Stimulated activated memory B cell treated with anti-CD40 and anti-IgM and Interleukin-4, amounts not matched to agents 10 μg/mL and 1 μg/mL and 100 μg/mL, for 72 hours (primary cell): Measurements from ENCODE around the gene UBAP1L.
"Not testable (repeated sequence)": the region's sequence is repeated elsewhere in the genome, so short reads cannot be mapped to it uniquely, and the experiment has no call there.

Experiments
- ATAC-seq: fragments of 150-1000 bp; cut with Tn5 transposase; 2 replicates; pipeline ENCODE4 v1.10.0; 2021
- H3K27ac Mint-ChIP-seq: one replicate; pipeline ENCODE4 v1.8.0; 2022; ENCODE audit warnings: mild to moderate bottlenecking, mixed read lengths
- H3K27me3 Mint-ChIP-seq: one replicate; pipeline ENCODE4 v1.8.0; 2022; ENCODE audit warnings: mixed read lengths
- H3K36me3 Mint-ChIP-seq: one replicate; pipeline ENCODE4 v1.8.0; 2022; ENCODE audit warnings: mixed read lengths
- H3K4me1 Mint-ChIP-seq: one replicate; pipeline ENCODE4 v1.8.0; 2022; ENCODE audit warnings: mixed read lengths
- H3K4me3 Mint-ChIP-seq: one replicate; pipeline ENCODE4 v1.8.0; 2022; ENCODE audit warnings: mild to moderate bottlenecking, moderate library complexity, mixed read lengths
- H3K9me3 Mint-ChIP-seq: one replicate; pipeline ENCODE4 v1.8.0; 2022; ENCODE audit warnings: mixed read lengths

Gene UBAP1L

GRCh38 chr15:65106011-65106590 lies 8.9 kb downstream of the UBAP1L start:
- H3K4me3 Mint-ChIP-seq, result no peak overlapping the region
- no peak for ATAC-seq
- peaks cover 59% of the 10 kb centered on the region for H3K36me3 Mint-ChIP-seq
- no peaks in the 10 kb centered on the region for H3K27me3 Mint-ChIP-seq
- H3K4me1 Mint-ChIP-seq, result peaks cover 5% of the 10 kb centered on the region
- no peaks in the 10 kb centered on the region for H3K9me3 Mint-ChIP-seq
- H3K27ac Mint-ChIP-seq, result no peak overlapping the region

- H3K27ac Mint-ChIP-seq, result no peak overlapping the region
- H3K36me3 Mint-ChIP-seq, result peaks cover 67% of the 10 kb centered on the region
- H3K27me3 Mint-ChIP-seq, result no peaks in the 10 kb centered on the region
- ATAC-seq, result no peak
- peaks cover 5% of the 10 kb centered on the region for H3K4me1 Mint-ChIP-seq
- no peaks in the 10 kb centered on the region for H3K9me3 Mint-ChIP-seq
- H3K4me3 Mint-ChIP-seq, result no peak overlapping the region
Observed at GRCh38 chr15:65105038-65105437, 10.0 kb downstream of the UBAP1L start.

GRCh38 chr15:65102912-65103311 lies 12.1 kb downstream of the UBAP1L start:
- Mint-ChIP-seq H3K27ac (no peak overlapping the region), H3K36me3 (peaks cover 72% of the 10 kb centered on the region), H3K27me3 (no peaks in the 10 kb centered on the region), H3K4me3 (no peak overlapping the region), H3K9me3 (no peaks in the 10 kb centered on the region), H3K4me1 (peaks cover 5% of the 10 kb centered on the region)
- ATAC-seq, result no peak

GRCh38 chr15:65101891-65102708 lies 12.9 kb downstream of the UBAP1L start:
- H3K9me3 Mint-ChIP-seq, result no peaks in the 10 kb centered on the region
- H3K36me3 Mint-ChIP-seq, result peaks cover 72% of the 10 kb centered on the region
- H3K27ac Mint-ChIP-seq, result no peak overlapping the region
- peaks cover 5% of the 10 kb centered on the region for H3K4me1 Mint-ChIP-seq
- H3K4me3 Mint-ChIP-seq, result no peak overlapping the region
- ATAC-seq, result peak; percentile 43
- H3K27me3 Mint-ChIP-seq, result no peaks in the 10 kb centered on the region

GRCh38 chr15:65101411-65101890 lies 13.5 kb downstream of the UBAP1L start:
- Mint-ChIP-seq H3K36me3 (peaks cover 73% of the 10 kb centered on the region), H3K4me1 (peaks cover 5% of the 10 kb centered on the region), H3K27me3 (no peaks in the 10 kb centered on the region), H3K9me3 (no peaks in the 10 kb centered on the region), H3K27ac (no peak overlapping the region), H3K4me3 (no peak overlapping the region)
- ATAC-seq, result no peak

GRCh38 chr15:65100442-65100841 lies 14.6 kb downstream of the UBAP1L start:
- Mint-ChIP-seq H3K27ac (no peak overlapping the region), H3K36me3 (peaks cover 63% of the 10 kb centered on the region)

GRCh38 chr15:65099801-65100200 lies 15.2 kb downstream of the UBAP1L start:
- peaks cover 57% of the 10 kb centered on the region for H3K36me3 Mint-ChIP-seq
- not testable (repeated sequence) for H3K9me3 Mint-ChIP-seq, ATAC-seq, H3K4me3 Mint-ChIP-seq, H3K27me3 Mint-ChIP-seq, H3K27ac Mint-ChIP-seq, H3K4me1 Mint-ChIP-seq

More at GRCh38 chr15:65100442-65100841, 14.6 kb downstream of the UBAP1L start:
- ATAC-seq, result no peak
- Mint-ChIP-seq H3K4me1 (peaks cover 5% of the 10 kb centered on the region), H3K4me3 (no peak overlapping the region), H3K27me3 (no peaks in the 10 kb centered on the region), H3K9me3 (no peaks in the 10 kb centered on the region)

- Mint-ChIP-seq H3K9me3 (no peaks in the 10 kb centered on the region), H3K4me3 (no peak overlapping the region), H3K36me3 (peaks cover 56% of the 10 kb centered on the region), H3K4me1 (peaks cover 5% of the 10 kb centered on the region), H3K27me3 (no peaks in the 10 kb centered on the region), H3K27ac (no peak overlapping the region)
- no peak for ATAC-seq
Observed at GRCh38 chr15:65099336-65099735, 15.7 kb downstream of the UBAP1L start.

- no peak overlapping the region for H3K27ac Mint-ChIP-seq
- H3K4me1 Mint-ChIP-seq, result peaks cover 5% of the 10 kb centered on the region
- H3K4me3 Mint-ChIP-seq, result no peak overlapping the region
- no peak for ATAC-seq
- H3K36me3 Mint-ChIP-seq, result peaks cover 43% of the 10 kb centered on the region
- no peaks in the 10 kb centered on the region for H3K9me3 Mint-ChIP-seq
- H3K27me3 Mint-ChIP-seq, result no peaks in the 10 kb centered on the region
Observed at GRCh38 chr15:65097651-65098263, 17.2 kb downstream of the UBAP1L start.

- peaks cover 40% of the 10 kb centered on the region for H3K36me3 Mint-ChIP-seq
- H3K4me1 Mint-ChIP-seq, result peaks cover 4% of the 10 kb centered on the region
- H3K27me3 Mint-ChIP-seq, result no peaks in the 10 kb centered on the region
- no peaks in the 10 kb centered on the region for H3K9me3 Mint-ChIP-seq
- no peak overlapping the region for H3K4me3 Mint-ChIP-seq
- ATAC-seq, result no peak
- H3K27ac Mint-ChIP-seq, result no peak overlapping the region
Observed at GRCh38 chr15:65096481-65097385, 18.3 kb downstream of the UBAP1L start.

GRCh38 chr15:65095747-65096104 lies 19.3 kb downstream of the UBAP1L start:
- no peaks in the 10 kb centered on the region for H3K27me3 Mint-ChIP-seq

GRCh38 chr15:65095011-65095746 lies 19.8 kb downstream of the UBAP1L start:
- Mint-ChIP-seq H3K27me3 (no peaks in the 10 kb centered on the region), H3K4me1 (no peaks in the 10 kb centered on the region), H3K27ac (no peak overlapping the region), H3K9me3 (no peaks in the 10 kb centered on the region), H3K36me3 (peaks cover 31% of the 10 kb centered on the region), H3K4me3 (no peak overlapping the region)
- ATAC-seq, result no peak

More at GRCh38 chr15:65095747-65096104, 19.3 kb downstream of the UBAP1L start:
- Mint-ChIP-seq H3K9me3 (no peaks in the 10 kb centered on the region), H3K4me1 (no peaks in the 10 kb centered on the region), H3K27ac (no peak overlapping the region), H3K36me3 (peaks cover 36% of the 10 kb centered on the region), H3K4me3 (no peak overlapping the region)
- ATAC-seq, result no peak

GRCh38 chr15:65094294-65094995 lies 20.6 kb downstream of the UBAP1L start:
- no peaks in the 10 kb centered on the region for H3K9me3 Mint-ChIP-seq
- peaks cover 28% of the 10 kb centered on the region for H3K36me3 Mint-ChIP-seq
- H3K4me1 Mint-ChIP-seq, result no peaks in the 10 kb centered on the region
- H3K27me3 Mint-ChIP-seq, result no peaks in the 10 kb centered on the region
- H3K27ac Mint-ChIP-seq, result no peak overlapping the region
- no peak overlapping the region for H3K4me3 Mint-ChIP-seq
- no peak for ATAC-seq

GRCh38 chr15:65093793-65094170 lies 21.2 kb downstream of the UBAP1L start:
- not testable (repeated sequence) for H3K27me3 Mint-ChIP-seq, H3K4me1 Mint-ChIP-seq, H3K27ac Mint-ChIP-seq, H3K4me3 Mint-ChIP-seq, ATAC-seq, H3K9me3 Mint-ChIP-seq
- peaks cover 21% of the 10 kb centered on the region for H3K36me3 Mint-ChIP-seq
